Prostate gland (tissue), 2 donors: ENCODE measurements around the gene NCCRP1.

Experiments used
- CTCF ChIP-seq, 4 experiments: fragments of 200-600 bp in 2 of 4; fragments of 450-650 bp in 2 of 4; sonication (generic) in 2 of 4; IDR thresholded peaks; 1 replicate in 3 of 4; 2 replicates in 1 of 4; pipeline ENCODE4 v1.5.1; 2016 to 2019; ENCODE audit warnings: antibody characterized with exemption in 4 of 4, mild to moderate bottlenecking in 2 of 4, moderate library complexity in 2 of 4
- POLR2A ChIP-seq: fragments of 450-650 bp; IDR thresholded peaks from one replicate; pipeline ENCODE4 v1.6.1; 2016; ENCODE audit warnings: antibody characterized with exemption, mild to moderate bottlenecking
- POLR2AphosphoS5 ChIP-seq: sonication (generic); formaldehyde crosslinking; IDR thresholded peaks from one replicate; pipeline ENCODE4 v1.6.1; 2017; ENCODE audit warnings: antibody characterized with exemption

GRCh38 chr19:39178296-39179006 lies 18.3 kb upstream of the NCCRP1 start:
- TF ChIP-seq CTCF (IDR thresholded peaks at IDR 0.05) = no peak
- no peak for TF ChIP-seq POLR2A
- TF ChIP-seq POLR2AphosphoS5 = no peak
